MM.1S (cell line): ENCODE results near the gene PRL.

Experiments used
- EZH2phosphoT487 ChIP-seq: fragments of 300-600 bp; sonication (generic); IDR thresholded peaks from 2 replicates; pipeline ENCODE4 v1.6.1; 2018; ENCODE audit warnings: antibody characterized with exemption, low read length
- TF ChIP-seq, protein P1 (sequence below): fragments of 300-600 bp; sonication (generic); IDR thresholded peaks from 2 replicates; pipeline ENCODE4 v1.5.1; 2016; ENCODE audit warnings: antibody characterized with exemption, low read length, mixed read lengths

DNA sequence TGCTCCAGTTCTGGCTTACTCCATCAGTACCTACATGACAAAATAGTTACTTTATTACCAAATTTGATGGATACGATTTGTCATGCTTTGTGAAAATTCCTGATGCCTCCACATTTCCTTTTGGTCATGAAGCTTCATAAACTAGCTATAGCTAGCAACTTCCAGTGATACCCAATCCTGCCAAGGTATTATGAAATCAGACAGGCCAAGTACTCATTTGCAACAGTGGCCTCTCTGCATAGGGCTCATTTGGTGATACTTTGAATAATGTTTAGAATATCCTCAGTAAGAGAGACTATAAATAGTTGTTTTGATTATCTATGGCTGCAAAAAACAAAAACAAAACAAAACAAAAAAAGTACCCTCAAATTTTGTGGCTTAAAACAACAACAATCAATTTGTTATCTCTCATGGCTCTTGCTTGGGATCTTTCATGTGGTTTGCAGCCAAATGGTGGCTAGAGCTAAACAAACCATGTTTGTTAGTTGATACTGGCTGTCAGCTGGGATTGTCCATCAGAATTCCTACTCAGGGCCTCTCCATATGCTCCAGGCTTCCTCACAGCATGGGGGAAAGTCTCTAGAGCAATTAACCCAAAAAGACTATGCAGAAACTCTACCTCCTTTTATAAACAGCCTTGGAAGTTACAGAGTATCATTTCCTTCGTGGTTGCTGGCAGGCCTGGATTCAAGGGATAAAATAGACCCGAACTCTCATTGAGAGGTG is 10.1 kb upstream of the PRL start:
- no peak for TF ChIP-seq EZH2phosphoT487
- TF ChIP-seq, protein P1, sequence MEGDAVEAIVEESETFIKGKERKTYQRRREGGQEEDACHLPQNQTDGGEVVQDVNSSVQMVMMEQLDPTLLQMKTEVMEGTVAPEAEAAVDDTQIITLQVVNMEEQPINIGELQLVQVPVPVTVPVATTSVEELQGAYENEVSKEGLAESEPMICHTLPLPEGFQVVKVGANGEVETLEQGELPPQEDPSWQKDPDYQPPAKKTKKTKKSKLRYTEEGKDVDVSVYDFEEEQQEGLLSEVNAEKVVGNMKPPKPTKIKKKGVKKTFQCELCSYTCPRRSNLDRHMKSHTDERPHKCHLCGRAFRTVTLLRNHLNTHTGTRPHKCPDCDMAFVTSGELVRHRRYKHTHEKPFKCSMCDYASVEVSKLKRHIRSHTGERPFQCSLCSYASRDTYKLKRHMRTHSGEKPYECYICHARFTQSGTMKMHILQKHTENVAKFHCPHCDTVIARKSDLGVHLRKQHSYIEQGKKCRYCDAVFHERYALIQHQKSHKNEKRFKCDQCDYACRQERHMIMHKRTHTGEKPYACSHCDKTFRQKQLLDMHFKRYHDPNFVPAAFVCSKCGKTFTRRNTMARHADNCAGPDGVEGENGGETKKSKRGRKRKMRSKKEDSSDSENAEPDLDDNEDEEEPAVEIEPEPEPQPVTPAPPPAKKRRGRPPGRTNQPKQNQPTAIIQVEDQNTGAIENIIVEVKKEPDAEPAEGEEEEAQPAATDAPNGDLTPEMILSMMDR = no peak
